ENCODE data around the gene THSD4. TPM values are rescaled to one million over a fixed set of nuclear protein-coding genes. Genes with fewer than 3 reads are reported as not detected.

Gene THSD4
- total RNA-seq, 6 donors from 2014 or later, result 16.8 to 39.7 (median 21.7) TPM

GRCh38 chr15:71505962-71506361 is 390.7 kb downstream of the THSD4 start:
- H3K27me3 ChIP-seq, result no peaks in the 10 kb centered on the region
- 58 to 60% methylated on average over 4 of the region's 4 CpGs for WGBS, 2 donors
- ATAC-seq (ENCODE audit: low FRiP score in 2 of 2) (no peak), DNase-seq (no peak)
- H3K9me3 ChIP-seq, result no peaks in the 10 kb centered on the region
- no peak for TF ChIP-seq POLR2AphosphoS5 (IDR thresholded peaks at IDR 0.05)
- no peak for TF ChIP-seq CTCF (IDR thresholded peaks at IDR 0.05)
- TF ChIP-seq POLR2A (IDR thresholded peaks at IDR 0.05), result no peak
- TF ChIP-seq EP300 (IDR thresholded peaks at IDR 0.05), result no peak
- no peak overlapping the region for H3K4me3 ChIP-seq
- peaks cover 0 to 4% (median 0%) of the 10 kb centered on the region in 4 donors for H3K4me1 ChIP-seq
- no peaks in the 10 kb centered on the region for H3K36me3 ChIP-seq
- no peak overlapping the region for H3K27ac ChIP-seq

GRCh38 chr15:71506946-71507345 is 391.7 kb downstream of the THSD4 start:
- no peak overlapping the region for H3K27ac ChIP-seq
- DNase-seq, result peak in 1 of 2 donors; percentile 16
- H3K9me3 ChIP-seq, result no peaks in the 10 kb centered on the region
- H3K36me3 ChIP-seq, result no peaks in the 10 kb centered on the region
- WGBS, 2 donors, result 66 to 93% methylated on average over 3 to 4 of the region's 4 CpGs
- H3K27me3 ChIP-seq, result no peaks in the 10 kb centered on the region
- H3K4me3 ChIP-seq, result no peak overlapping the region
- H3K4me1 ChIP-seq, result peaks cover 0 to under 1% (median 0%) of the 10 kb centered on the region in 4 donors
- ATAC-seq (ENCODE audit: low FRiP score in 2 of 2), result no peak
- TF ChIP-seq EP300 (IDR thresholded peaks at IDR 0.05) (no peak), POLR2A (IDR thresholded peaks at IDR 0.05) (no peak), POLR2AphosphoS5 (IDR thresholded peaks at IDR 0.05) (no peak), CTCF (IDR thresholded peaks at IDR 0.05) (no peak)

- ATAC-seq (ENCODE audit: low FRiP score in 2 of 2), result no peak
- H3K27ac ChIP-seq, result no peak overlapping the region
- no peaks in the 10 kb centered on the region for H3K4me1 ChIP-seq
- H3K27me3 ChIP-seq, result no peaks in the 10 kb centered on the region
- no peaks in the 10 kb centered on the region for H3K36me3 ChIP-seq
- TF ChIP-seq POLR2A (IDR thresholded peaks at IDR 0.05) (no peak), EP300 (IDR thresholded peaks at IDR 0.05) (no peak), POLR2AphosphoS5 (IDR thresholded peaks at IDR 0.05) (no peak), CTCF (IDR thresholded peaks at IDR 0.05) (no peak)
- no peak overlapping the region for H3K4me3 ChIP-seq
- no peak for DNase-seq
- no peaks in the 10 kb centered on the region for H3K9me3 ChIP-seq
- WGBS, 2 donors, result 88 to 92% methylated on average over 4 of the region's 4 CpGs
Observed at GRCh38 chr15:71508081-71508682, 392.9 kb downstream of the THSD4 start.

- Histone ChIP-seq H3K27ac (no peak overlapping the region), H3K4me3 (no peak overlapping the region), H3K9me3 (no peaks in the 10 kb centered on the region), H3K4me1 (no peaks in the 10 kb centered on the region), H3K27me3 (no peaks in the 10 kb centered on the region), H3K36me3 (no peaks in the 10 kb centered on the region)
- no peak for TF ChIP-seq POLR2A (IDR thresholded peaks at IDR 0.05)
- TF ChIP-seq POLR2AphosphoS5 (IDR thresholded peaks at IDR 0.05), result no peak
- TF ChIP-seq EP300 (IDR thresholded peaks at IDR 0.05), result no peak
- no peak for TF ChIP-seq CTCF (IDR thresholded peaks at IDR 0.05)
- DNase-seq (no peak), ATAC-seq (ENCODE audit: low FRiP score in 2 of 2) (no peak)
- 82 to 90% methylated on average over 1 of the region's 1 CpG for WGBS, 2 donors
Observed at GRCh38 chr15:71509139-71509538, 393.9 kb downstream of the THSD4 start.

- Histone ChIP-seq H3K9me3 (no peaks in the 10 kb centered on the region), H3K27me3 (no peaks in the 10 kb centered on the region), H3K4me1 (peaks cover 0 to 3% (median 0%) of the 10 kb centered on the region in 4 donors), H3K36me3 (no peaks in the 10 kb centered on the region), H3K4me3 (no peak overlapping the region), H3K27ac (no peak overlapping the region)
- TF ChIP-seq POLR2AphosphoS5 (IDR thresholded peaks at IDR 0.05) (no peak), EP300 (IDR thresholded peaks at IDR 0.05) (no peak), CTCF (IDR thresholded peaks at IDR 0.05) (no peak), POLR2A (IDR thresholded peaks at IDR 0.05) (no peak)
- no peak for DNase-seq
- WGBS, 2 donors, result 79 to 93% methylated on average over 6 of the region's 6 CpGs
- ATAC-seq (ENCODE audit: low FRiP score in 2 of 2), result no peak
Observed at GRCh38 chr15:71510763-71511162, 395.5 kb downstream of the THSD4 start.

Data from upper lobe of left lung (tissue), 6 donors.